NCI-H460 (cell line): ENCODE results near the gene CHAMP1. TPM values are rescaled to one million over a fixed set of nuclear protein-coding genes. Genes with fewer than 3 reads are reported as not detected.
"Not testable (repeated sequence)": the region's sequence is repeated elsewhere in the genome, so short reads cannot be mapped to it uniquely, and the experiment has no call there.

Experiments
- DNase-seq: peaks from one replicate; pipeline ENCODE4 v3.0.0-alpha.2; 2016; ENCODE audit warnings: low read depth; ENCODE audit errors: extremely low read depth
- small RNA-seq, 2 experiments: library from RNA; depleted of rRNA; stranded (forward); fragments of <200 nt; gene quantifications; one replicate each; pipeline ENCODE3, GENCODE V24; 2014
- total RNA-seq: library from RNA; depleted of rRNA; stranded (reverse); fragments of >200 nt; shearing (Covaris generic); gene quantifications from 2 replicates; pipeline ENCODE4 v1.2.3, GENCODE V29; 2014; rRNA removed

The CHAMP1 gene
- total RNA-seq, 1 experiment from 2014 or later, result 20.3 TPM

GRCh38 chr13:114330086-114330485 lies 15.8 kb downstream of the CHAMP1 start:
- DNase-seq, result no peak

- not testable (repeated sequence) for DNase-seq
These were observed 19.6 kb downstream of the CHAMP1 start for GRCh38 chr13:114333881-114334280.

DNA sequence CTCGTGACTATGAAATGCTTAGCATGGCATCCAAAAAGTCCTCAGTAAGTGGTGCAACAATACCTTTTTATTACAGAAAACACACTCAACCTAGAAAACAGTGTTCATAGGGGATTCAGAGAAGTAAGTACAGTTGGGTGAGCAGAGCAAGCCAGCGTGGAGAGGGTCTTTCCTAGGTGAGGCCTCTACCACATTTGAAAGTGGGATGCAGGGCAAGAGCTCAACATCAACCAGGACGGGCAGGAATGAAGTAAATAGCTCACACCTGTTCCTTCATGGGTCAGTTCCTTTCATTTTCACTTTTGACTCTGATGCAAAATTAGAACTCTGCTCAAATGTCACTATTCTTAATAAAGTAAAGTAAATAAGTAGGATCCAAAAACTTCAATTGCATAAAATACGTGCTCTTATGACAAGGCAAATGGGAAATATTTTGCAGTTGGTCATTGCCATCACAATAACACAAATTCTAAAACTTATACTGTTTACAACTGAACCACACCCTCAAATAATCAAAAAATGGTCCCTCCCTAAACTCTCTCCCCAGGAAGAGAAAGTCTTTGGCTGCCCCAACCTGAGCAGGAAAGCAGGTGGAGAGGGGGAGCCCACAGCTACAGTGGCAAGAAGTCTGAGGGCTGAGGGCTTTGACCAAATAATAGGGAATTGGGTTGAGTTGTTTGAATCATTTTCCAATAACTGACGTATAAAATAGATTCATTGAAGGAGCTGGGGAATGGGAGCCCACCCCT lies 20.2 kb downstream of the CHAMP1 start:
- DNase-seq, result no peak

- not testable (repeated sequence) for DNase-seq
These were observed 22.2 kb downstream of the CHAMP1 start for GRCh38 chr13:114336457-114336856.

DNA sequence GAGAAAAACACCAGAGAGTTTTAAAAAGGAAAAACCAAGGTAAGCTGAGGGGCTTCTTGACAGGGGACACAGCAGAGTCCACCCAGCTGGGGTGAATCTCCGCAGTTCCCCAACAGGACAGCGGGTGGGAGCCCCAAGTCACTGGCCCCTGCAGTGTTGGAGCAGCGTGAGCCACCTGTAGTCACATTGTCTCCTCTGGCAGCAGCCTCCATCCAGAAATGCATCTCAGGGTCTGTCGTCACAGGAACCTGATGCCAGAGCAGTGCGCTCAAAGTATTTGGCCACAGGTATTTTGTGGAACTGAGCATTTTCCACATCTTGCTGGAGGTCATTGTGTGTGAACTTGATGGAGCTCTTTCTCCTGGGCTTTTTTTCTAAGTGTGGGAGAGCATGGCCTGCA lies 24.7 kb downstream of the CHAMP1 start:
- DNase-seq, result no peak

DNA sequence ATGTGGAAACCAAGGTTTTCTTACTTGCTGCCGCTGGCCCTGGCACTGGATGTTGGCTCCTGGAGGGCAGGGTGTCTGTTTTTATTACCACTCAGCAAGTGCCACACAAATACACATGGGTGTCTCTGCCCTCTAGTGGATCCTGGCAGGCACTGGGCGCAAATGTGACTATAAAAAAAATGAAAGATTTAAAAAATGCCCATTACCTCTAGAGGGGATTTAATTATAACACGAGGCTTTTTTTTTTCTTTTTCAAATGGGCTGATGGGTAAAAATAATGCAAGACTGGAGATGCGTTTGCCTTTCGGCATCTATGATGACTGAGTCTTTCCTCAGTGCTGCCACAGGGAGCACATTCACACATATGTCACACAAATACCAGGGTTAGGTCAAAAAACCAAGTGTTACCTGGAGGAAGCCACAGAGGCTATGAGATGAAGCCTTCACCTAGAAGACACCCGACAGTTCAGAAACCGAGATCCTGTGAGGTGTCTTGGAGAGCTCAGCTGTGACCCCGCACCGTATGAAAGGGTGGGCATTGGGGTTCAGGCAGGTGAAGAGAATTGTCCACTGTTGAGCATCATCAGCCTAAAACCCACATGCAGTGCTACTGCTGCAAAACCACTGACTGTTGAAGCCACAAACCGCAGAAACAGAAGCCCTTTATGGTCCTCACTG lies 25.7 kb downstream of the CHAMP1 start:
- peak; percentile 52 for DNase-seq

GRCh38 chr13:114341003-114341777 lies 26.9 kb downstream of the CHAMP1 start:
- no peak for DNase-seq

GRCh38 chr13:114347256-114347655 lies 33.0 kb downstream of the CHAMP1 start:
- not testable (repeated sequence) for DNase-seq

DNA sequence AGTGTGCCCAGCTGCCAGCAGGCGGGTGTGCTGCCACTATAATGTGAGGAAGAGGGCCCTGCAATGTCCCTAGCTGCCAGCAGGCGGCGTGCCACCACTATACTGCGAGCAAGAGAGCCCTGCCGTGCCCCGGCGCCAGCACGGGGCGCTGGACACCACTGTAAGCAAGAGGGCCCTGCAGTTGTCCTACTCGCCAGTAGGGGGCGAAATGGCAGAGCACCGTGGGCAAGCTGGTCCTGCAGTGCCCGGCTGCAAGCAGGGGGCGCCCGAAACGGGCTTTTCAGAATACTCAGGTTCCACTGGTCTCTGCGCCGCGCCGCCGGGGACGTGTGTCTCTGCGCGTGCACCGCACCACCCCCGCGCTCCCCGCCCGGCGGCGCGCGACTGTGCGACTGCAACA lies 38.5 kb downstream of the CHAMP1 start:
- not testable (repeated sequence) for DNase-seq

DNA sequence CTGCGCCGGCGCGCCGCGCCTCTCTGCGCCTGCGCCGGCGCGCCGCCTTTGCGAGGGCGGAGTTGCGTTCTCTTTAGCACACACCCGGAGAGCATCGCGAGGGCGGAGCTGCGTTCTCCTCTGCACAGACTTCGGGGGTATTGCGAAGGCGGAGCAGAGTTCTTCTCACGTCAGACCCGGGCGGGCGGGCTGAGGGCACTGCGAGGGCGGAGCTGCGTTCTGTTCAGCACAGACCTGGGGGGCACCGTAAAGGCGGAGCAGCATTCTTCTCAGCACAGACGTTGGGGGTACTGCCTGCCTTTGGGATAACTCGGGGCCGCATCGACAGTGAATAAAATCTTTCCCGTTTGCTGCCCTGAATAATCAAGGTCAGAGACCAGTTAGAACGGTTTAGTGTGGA lies 39.1 kb downstream of the CHAMP1 start:
- not testable (repeated sequence) for DNase-seq

Small RNA genes lying within 50 kb of the gene (small RNA-seq; reads per million reads assigned to genes)
- gene MIR4502, result 0 reads per million in 2 experiments

Other genes starting within 250 kb of the CHAMP1 start
- gene RASA3, start 181.9 kb upstream of the CHAMP1 start, total RNA-seq, result 12.4 and 14.2 TPM in 2 replicates
- gene CFAP97D2, start 135.2 kb upstream of the CHAMP1 start, total RNA-seq, result not detected in 2 replicates
- 25.3 and 29.6 TPM in 2 replicates for gene CDC16, start 79.6 kb upstream of the CHAMP1 start, total RNA-seq
- 22.2 and 27.2 TPM in 2 replicates for gene UPF3A, start 32.9 kb upstream of the CHAMP1 start, total RNA-seq